Right atrium auricular region (tissue), 2 donors: ENCODE results near the gene LUC7L. TPM values are rescaled to one million over a fixed set of nuclear protein-coding genes. Genes with fewer than 3 reads are reported as not detected.

ENCODE experiments used
- DNase-seq: peaks from one replicate; pipeline ENCODE4 v3.0.0-alpha.2; 2019; ENCODE audit warnings: low spot score
- H3K27ac ChIP-seq, 2 donors: fragments of 200-600 bp; sonication (generic); 1 replicate in 1 of 2; 2 replicates in 1 of 2; pipeline ENCODE4 v1.5.1; 2016 to 2019
- H3K27me3 ChIP-seq, 2 donors: fragments of 200-600 bp; sonication (generic); one replicate each; pipeline versions ENCODE4 v1.5.1 to v1.6.0; 2017 to 2019
- H3K36me3 ChIP-seq: fragments of 200-600 bp; sonication (generic); one replicate; pipeline ENCODE4 v1.5.1; 2016
- H3K4me1 ChIP-seq, 2 donors: fragments of 200-600 bp; sonication (generic); one replicate each; pipeline versions ENCODE4 v1.5.1 to v1.6.0; 2017 to 2019
- H3K4me3 ChIP-seq, 2 donors: fragments of 200-600 bp; sonication (generic); 1 replicate in 1 of 2; 2 replicates in 1 of 2; pipeline ENCODE4 v1.5.1; 2017 to 2019; ENCODE audit warnings: mild to moderate bottlenecking in 1 of 2, moderate library complexity in 1 of 2
- H3K9me3 ChIP-seq, 2 donors: fragments of 200-600 bp; sonication (generic); one replicate each; pipeline ENCODE4 v1.5.1; 2019
- CTCF ChIP-seq, 2 donors: fragments of 200-600 bp; sonication (generic); IDR thresholded peaks; one replicate each; pipeline ENCODE4 v1.5.1; 2019; ENCODE audit warnings: antibody characterized with exemption in 2 of 2
- total RNA-seq, 2 donors: library from RNA; depleted of rRNA; stranded (reverse); fragments of >200 nt; gene quantifications; one replicate each; pipeline ENCODE4 v1.1.0, GENCODE V29; 2016

Gene LUC7L
- total RNA-seq, 2 donors from 2014 or later = 18.3 to 20.2 TPM

- Histone ChIP-seq H3K27me3 (no peaks in the 10 kb centered on the region), H3K9me3 (no peaks in the 10 kb centered on the region), H3K27ac (no peak overlapping the region), H3K36me3 (no peaks in the 10 kb centered on the region), H3K4me3 (no peak overlapping the region), H3K4me1 (no peaks in the 10 kb centered on the region)
- TF ChIP-seq CTCF (IDR thresholded peaks at IDR 0.05) = no peak
- DNase-seq = no peak
Observed at GRCh38 chr16:143047-143446, 86.2 kb downstream of the LUC7L start.

DNA sequence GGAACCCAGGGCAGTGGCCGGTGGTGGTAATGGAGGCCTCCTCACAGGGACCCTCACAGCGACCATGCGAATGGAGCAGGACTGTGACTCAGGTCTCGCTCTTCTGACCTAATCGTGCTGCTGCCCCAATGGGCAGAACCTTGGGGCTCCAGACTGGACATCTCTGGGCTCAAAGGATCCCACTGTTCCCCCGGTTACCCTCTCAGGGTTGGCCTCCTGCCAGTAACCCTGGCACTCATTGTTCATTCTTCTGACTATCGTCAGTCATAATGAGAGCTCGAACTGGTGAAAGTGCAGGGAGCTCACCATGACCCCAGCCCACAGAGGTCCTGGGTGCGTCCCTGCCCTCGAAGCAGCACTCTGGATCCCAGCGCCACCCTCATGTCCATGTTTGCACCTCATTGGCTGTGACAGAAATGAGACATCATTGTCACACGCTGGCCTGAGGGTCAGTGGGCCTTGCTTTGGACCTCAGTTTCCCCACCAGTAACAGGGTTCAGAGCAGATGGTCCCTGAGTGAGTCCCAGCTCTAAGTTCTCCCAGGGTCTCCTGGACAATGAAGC is 86.8 kb downstream of the LUC7L start:
- peaks cover 0 to 5% of the 10 kb centered on the region in 2 donors for H3K4me1 ChIP-seq
- H3K27ac ChIP-seq = no peak overlapping the region
- DNase-seq = no peak
- H3K9me3 ChIP-seq = no peaks in the 10 kb centered on the region
- no peak for TF ChIP-seq CTCF (IDR thresholded peaks at IDR 0.05)
- H3K36me3 ChIP-seq = no peaks in the 10 kb centered on the region
- no peak overlapping the region for H3K4me3 ChIP-seq
- no peaks in the 10 kb centered on the region for H3K27me3 ChIP-seq

- H3K4me1 ChIP-seq = peaks cover 0 to 10% of the 10 kb centered on the region in 2 donors
- TF ChIP-seq CTCF (IDR thresholded peaks at IDR 0.05) = no peak
- no peak for DNase-seq
- no peaks in the 10 kb centered on the region for H3K36me3 ChIP-seq
- no peaks in the 10 kb centered on the region for H3K9me3 ChIP-seq
- H3K4me3 ChIP-seq = no peak overlapping the region
- no peak overlapping the region for H3K27ac ChIP-seq
- H3K27me3 ChIP-seq = no peaks in the 10 kb centered on the region
Observed at GRCh38 chr16:140175-140857, 88.9 kb downstream of the LUC7L start.

Other genes starting within 250 kb of the LUC7L start
- 1 to 10 TPM; 4.0 TPM for gene POLR3K, start 175.8 kb downstream of the LUC7L start, total RNA-seq
- gene SNRNP25, start 175.6 kb downstream of the LUC7L start, total RNA-seq = 10 to 100 TPM; 47.1 to 78.3 TPM
- 10 to 100 TPM; 12.0 to 25.4 TPM for gene RHBDF1, start 156.8 kb downstream of the LUC7L start, total RNA-seq
- 10 to 100 TPM; 47.7 to 84.0 TPM for gene MPG, start 151.2 kb downstream of the LUC7L start, total RNA-seq
- gene NPRL3, start 90.8 kb downstream of the LUC7L start, total RNA-seq = 10 to 100 TPM; 10.8 to 22.2 TPM
- not detected for gene HBZ, start 76.8 kb downstream of the LUC7L start, total RNA-seq
- gene HBM, start 63.5 kb downstream of the LUC7L start, total RNA-seq = 1 to 10 TPM in 1 of 2 donors, not detected in 1; 1.2 TPM
- gene HBA2, start 56.6 kb downstream of the LUC7L start, total RNA-seq = 1,000 to 10,000 TPM; 2,977 to 3,226 TPM
- gene HBA1, start 52.8 kb downstream of the LUC7L start, total RNA-seq = 1,000 to 10,000 TPM; 1,094 to 1,137 TPM
- gene HBQ1, start 49.0 kb downstream of the LUC7L start, total RNA-seq = 1 to 10 TPM; 2.1 to 2.8 TPM
- 100 to 1,000 TPM; 141 to 227 TPM for gene FAM234A, start 5.4 kb upstream of the LUC7L start, total RNA-seq
- gene RGS11, start 46.5 kb upstream of the LUC7L start, total RNA-seq = 1 to 10 TPM; 8.3 to 9.0 TPM
- 1 to 10 TPM; 5.9 to 6.8 TPM for gene ARHGDIG, start 51.1 kb upstream of the LUC7L start, total RNA-seq
- 1 to 10 TPM in 1 of 2 donors, under 1 TPM in 1; 0.52 to 5.4 TPM for gene PDIA2, start 53.7 kb upstream of the LUC7L start, total RNA-seq
- gene AXIN1, start 123.3 kb upstream of the LUC7L start, total RNA-seq = 10 to 100 TPM; 12.9 to 19.4 TPM
- gene MRPL28, start 141.1 kb upstream of the LUC7L start, total RNA-seq = 10 to 100 TPM; 89.0 to 90.3 TPM
- gene PGAP6, start 152.5 kb upstream of the LUC7L start, total RNA-seq = 10 to 100 TPM; 34.0 to 41.1 TPM
- 10 to 100 TPM; 45.4 to 45.8 TPM for gene NME4, start 167.8 kb upstream of the LUC7L start, total RNA-seq
- gene DECR2, start 172.4 kb upstream of the LUC7L start, total RNA-seq = 10 to 100 TPM; 10.6 to 18.7 TPM
- 10 to 100 TPM; 19.9 to 43.8 TPM for gene RAB11FIP3, start 196.2 kb upstream of the LUC7L start, total RNA-seq